Epithelial cell of prostate (primary cell): Measurements from ENCODE around the gene PAIP1.
"Not testable (repeated sequence)": the region's sequence is repeated elsewhere in the genome, so short reads cannot be mapped to it uniquely, and the experiment has no call there.

Experiments used
- DNase-seq: peaks from one replicate; pipeline ENCODE4 v3.0.0-alpha.2; 2011; ENCODE audit warnings: low read depth, low spot score
- H3K27ac ChIP-seq: fragments of 450-650 bp; 2 replicates; pipeline ENCODE4 v1.5.1; 2017; ENCODE audit warnings: mild to moderate bottlenecking

Gene PAIP1

GRCh38 chr5:43573058-43573457 is 16.2 kb upstream of the PAIP1 start:
- peak overlapping the region; percentile 53 for H3K27ac ChIP-seq
- no peak for DNase-seq

- DNase-seq, result no peak
- peak overlapping the region; percentile 53 for H3K27ac ChIP-seq
Observed at GRCh38 chr5:43572357-43572756, 15.5 kb upstream of the PAIP1 start.

DNA sequence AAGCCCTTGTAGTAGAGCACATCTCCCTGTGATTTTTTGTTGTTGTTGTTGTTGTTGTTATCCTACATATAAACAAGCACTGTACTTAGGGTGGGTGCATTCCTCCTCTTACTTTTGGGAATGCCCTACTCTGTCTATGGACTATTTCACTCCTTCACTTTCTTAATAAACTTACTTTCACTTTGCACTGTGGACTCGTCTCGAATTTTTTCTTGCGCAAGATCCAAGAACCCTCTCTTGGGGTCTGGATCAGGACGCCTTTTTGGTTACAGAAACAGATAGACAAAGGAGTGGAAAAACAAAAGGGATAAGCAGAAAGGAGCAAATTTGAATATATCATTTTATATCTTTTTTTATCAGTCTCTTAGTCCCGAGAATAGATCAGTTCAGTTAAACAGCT is 14.4 kb upstream of the PAIP1 start:
- no peak for DNase-seq
- no peak overlapping the region for H3K27ac ChIP-seq

DNA sequence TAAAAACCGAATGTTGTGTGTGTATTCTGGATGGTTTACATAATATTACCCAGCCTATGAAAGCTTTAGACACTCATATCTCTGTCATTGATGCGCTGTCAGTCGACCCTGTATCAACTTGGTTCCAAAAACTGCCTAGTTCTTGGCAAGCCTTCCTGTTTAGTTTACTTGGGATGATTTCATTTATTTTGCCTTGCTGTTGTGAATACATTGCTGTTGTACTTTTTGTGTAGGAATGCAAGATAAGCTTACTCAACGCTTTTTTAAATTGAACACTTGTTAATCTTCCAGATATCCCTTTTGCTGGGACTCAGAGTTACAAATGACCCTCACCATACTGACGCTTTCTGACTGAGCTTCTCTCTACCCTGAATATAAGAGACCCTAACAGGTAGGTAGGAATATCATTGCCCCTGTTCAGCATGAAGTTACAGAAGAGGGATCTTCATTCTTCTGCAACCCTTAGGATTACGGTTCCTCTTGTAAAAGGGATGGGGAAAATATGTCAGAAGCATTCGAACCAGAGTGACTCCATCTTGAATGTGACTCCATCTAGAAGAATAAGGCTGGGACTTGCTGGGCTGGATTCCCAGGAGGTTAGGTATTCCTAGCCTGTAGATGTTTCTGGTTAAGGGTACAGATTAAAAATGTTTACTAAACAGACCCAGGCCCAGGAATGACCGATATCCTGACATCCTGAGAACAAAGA is 13.7 kb upstream of the PAIP1 start:
- no peak overlapping the region for H3K27ac ChIP-seq
- DNase-seq, result no peak

DNA sequence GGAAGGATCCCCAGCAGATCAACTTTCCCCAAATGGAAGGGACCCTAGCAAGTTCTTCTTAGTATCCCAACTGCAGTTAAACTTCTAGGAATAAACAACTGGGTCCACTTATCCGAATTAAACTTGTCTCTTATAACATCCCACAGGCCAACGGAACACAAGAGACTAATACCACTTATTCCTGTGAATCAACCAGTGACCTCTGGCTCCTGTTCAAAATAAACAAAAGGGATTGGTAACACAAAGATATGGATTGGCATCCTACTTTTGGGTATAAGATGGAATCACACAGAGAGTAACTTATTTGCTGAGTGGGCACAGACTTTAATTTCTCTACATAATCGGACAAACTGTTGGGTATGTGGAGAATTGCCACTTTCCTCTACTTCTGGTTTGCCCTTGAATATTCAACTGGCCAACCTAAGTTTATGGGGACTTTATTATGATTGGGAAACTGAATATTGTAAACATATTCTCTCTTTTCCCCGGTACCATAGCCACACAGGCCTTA is 12.4 kb upstream of the PAIP1 start:
- no peak for DNase-seq
- H3K27ac ChIP-seq, result no peak overlapping the region

DNA sequence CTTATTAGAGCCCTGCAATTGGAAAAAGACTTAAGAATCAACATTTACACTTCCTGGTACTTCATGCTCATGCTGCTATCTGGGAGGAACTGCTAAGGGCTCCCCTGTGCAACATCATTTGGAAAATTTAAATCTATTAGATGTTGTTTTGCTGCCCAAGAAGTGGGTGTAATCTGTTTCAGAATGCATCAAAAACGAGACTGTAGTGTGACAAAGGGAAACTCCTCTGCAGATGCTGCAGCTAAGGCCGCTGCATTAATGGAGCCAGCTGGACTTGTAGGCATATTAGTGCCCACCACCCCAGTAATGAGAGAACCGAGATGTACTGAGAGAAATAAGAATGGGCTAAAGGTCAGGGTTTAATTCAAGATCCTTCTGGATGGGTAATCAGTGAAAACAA is 11.1 kb upstream of the PAIP1 start:
- DNase-seq, result no peak
- H3K27ac ChIP-seq, result no peak overlapping the region

DNA sequence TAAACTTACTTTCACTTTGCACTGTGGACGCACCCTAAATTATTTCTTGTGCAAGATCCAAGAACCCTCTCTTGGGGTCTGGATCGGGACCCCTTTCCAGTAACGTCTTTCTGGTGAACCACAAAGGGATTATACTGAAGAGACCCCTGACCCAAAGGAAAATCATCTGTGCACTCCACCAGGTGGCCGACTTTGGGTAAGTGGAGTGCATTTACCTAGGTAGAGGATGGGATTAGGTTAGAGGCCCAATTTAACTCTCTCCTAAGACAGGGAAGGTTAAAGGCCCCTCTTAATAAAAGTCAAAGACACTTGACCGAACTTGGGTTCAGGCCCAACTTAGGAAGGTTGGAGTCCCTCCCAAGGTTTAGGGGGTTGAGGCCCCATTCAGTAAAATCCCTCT is 8.2 kb upstream of the PAIP1 start:
- DNase-seq, result no peak
- H3K27ac ChIP-seq, result no peak overlapping the region

DNA sequence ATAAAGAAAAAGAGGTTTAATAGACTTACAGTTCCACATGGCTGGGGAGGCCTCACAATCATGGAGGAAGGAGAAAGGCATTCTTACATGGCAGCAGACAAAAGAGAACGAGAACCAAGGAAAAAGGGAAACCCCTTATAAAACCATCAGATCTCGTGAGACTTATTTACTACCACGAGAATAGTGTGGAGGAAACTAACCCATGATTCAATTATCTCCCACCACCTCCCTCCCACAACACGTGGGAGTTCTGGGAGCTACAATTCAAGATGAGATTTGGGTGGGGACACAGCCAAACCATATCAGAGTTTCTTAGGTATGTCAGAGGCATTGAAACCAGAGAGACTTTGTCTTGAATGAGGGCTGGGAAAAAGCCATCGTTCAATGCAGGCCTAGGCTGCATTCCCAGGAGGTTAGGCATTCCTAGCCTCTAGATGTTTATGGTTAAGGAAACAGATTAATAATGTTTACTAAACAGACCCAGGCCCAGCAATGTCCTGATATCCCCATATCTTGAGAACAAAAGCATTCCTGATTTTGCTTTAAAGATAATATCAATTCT is 7.5 kb upstream of the PAIP1 start:
- no peak overlapping the region for H3K27ac ChIP-seq
- DNase-seq, result no peak

GRCh38 chr5:43563321-43563720 is 6.4 kb upstream of the PAIP1 start:
- DNase-seq, result no peak
- H3K27ac ChIP-seq, result no peak overlapping the region

GRCh38 chr5:43561356-43561755 is 4.5 kb upstream of the PAIP1 start:
- DNase-seq, result no peak
- H3K27ac ChIP-seq, result no peak overlapping the region

DNA sequence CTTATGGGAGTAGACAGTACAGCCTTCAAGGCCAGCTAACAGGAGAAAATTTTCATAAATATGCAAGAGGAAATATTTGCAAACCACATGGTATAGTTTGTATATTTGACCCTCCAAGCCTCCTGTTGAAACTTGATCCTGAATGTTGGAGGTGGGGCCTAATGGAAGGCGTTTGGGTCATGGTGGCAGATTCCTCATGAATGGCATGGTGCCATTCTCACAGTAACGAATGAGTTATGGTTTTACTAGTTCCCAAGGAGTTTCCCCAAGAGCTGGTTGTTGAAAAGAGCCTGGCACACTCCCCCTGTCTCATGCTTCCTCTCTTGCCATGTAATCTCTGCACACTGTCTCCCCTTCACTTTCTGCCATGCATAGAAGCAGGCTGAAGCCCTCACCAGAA is 3.3 kb upstream of the PAIP1 start:
- H3K27ac ChIP-seq, result no peak overlapping the region
- peak; percentile 8 for DNase-seq

DNA sequence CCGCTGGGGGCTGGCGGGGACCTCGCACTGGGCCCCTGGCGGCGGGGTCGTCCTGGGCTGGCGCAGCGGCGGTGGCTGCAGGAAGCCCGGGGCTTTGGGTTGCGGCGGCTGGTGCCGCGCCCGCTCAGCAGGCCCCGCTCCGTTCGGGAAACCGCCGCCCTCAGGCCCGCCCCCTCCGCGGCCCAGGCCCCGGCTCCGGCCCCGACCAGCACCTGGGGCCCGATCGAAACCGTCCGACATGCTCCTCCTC is 345 bp downstream of the PAIP1 start:
- DNase-seq, result not testable (repeated sequence)
- peak overlapping the region; percentile 88 for H3K27ac ChIP-seq

DNA sequence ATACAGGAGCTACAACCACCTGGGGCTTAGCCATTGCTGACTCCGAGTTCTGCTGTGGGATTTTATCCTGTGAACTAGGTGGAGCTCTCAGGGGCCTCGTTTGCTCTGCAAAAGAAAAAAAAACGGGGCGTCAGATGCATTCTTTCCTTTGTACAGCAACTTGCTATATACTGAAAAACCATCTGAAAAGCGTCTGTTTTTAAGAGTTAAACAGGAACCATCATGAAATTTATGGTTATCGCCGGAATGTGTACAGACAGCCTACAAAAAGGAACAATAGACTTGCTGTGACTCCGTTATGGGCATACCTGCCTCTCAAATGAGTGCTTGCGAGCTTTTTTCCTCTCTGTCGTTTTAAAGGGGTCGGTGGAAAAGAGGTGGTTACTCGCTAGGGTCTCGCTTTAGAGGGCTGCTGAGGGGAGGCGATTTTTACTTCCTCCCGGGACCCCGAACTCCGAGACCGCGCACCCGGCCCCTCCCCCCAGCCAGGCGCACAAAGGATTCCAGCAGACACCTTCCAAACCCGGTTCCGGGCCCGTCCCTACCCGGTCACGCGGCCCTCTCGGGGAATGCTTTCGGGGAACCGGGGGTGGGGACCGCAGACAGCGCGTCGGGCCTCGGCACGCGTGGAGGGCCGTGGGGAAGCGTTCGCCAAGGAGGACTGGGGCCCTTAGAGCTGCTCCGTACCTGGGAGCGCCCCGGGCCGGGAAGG is 826 bp downstream of the PAIP1 start:
- peak overlapping the region; percentile 88 for H3K27ac ChIP-seq
- no peak for DNase-seq

DNA sequence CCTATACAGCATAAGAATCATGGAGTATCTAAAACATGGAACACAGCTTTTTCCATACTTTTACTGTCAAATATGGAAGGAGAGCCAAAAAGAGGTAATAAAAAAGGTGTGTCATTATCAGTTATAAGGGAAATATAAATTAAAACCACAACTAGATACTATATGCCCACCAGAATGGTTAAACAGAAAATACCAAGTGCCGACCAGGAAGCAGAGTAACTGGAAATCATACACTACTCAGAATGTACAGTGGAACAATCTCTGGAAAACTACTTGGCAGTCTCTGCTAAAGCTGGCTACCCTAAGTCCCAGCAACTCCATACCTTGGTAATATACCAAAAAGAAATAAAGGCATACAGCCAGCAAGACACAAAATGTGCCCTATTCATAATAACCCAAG is 2.4 kb downstream of the PAIP1 start:
- no peak overlapping the region for H3K27ac ChIP-seq
- no peak for DNase-seq

- no peak overlapping the region for H3K27ac ChIP-seq
- DNase-seq, result no peak
Observed at GRCh38 chr5:43553381-43553780, 3.5 kb downstream of the PAIP1 start.

DNA sequence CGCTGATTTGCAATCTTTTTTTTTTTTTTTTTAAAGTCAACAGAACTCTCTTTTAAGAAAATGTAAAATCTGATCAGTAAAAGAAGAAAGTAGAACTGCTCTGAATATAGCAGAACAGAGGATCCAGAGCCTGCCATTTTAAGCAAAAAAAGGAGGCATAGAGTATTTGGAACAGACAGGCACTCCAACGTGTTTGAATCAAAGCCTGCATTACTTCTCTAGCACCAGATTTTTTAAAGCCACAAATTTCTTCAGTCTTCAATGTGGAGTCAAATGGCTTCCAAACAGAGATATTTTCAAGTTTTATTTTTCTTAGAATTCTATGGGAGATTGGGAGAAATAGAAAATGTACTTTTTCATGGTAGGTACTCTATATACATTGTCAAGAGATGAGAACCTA is 5.1 kb downstream of the PAIP1 start:
- no peak for DNase-seq
- H3K27ac ChIP-seq, result no peak overlapping the region

DNA sequence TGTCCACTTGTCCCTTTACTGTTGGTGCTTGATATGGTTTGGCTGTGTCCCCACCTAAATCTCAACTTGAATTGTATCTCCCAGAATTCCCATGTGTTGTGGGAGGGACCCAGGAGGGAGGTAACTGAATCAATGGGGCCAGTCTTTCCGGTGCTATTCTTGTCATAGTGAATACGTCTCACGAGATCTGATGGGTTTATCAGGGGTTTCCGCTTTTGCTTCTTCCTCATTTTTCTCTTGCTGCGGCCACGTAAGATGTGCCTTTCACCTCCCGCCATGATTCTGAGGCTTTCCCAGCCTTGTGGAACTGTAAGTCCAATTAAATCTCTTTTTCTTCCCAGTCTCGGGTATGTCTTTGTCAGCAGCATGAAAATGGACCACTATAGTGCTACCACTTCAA is 7.6 kb downstream of the PAIP1 start:
- not testable (repeated sequence) for H3K27ac ChIP-seq, DNase-seq

GRCh38 chr5:43548358-43548757 is 8.5 kb downstream of the PAIP1 start:
- DNase-seq, result no peak
- H3K27ac ChIP-seq, result no peak overlapping the region

DNA sequence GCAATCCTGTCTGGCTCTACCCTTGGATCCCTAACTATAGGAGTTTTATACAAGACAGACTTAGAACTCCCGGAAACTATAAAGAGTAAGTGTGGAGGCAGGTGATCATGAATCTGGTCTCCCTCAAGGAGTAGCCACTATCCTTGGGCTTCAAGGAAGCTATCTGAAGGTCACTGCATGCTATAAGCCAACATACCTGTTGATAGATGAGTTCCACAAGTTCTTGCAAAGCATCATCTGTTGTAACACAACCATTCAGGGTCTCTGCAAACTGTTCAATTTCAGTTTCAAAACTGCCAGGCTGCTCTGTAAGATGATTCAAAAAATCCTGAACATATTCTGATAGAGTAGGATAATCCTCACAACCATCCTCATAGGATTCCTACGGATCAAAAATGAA is 9.3 kb downstream of the PAIP1 start:
- no peak for DNase-seq
- H3K27ac ChIP-seq, result no peak overlapping the region

DNA sequence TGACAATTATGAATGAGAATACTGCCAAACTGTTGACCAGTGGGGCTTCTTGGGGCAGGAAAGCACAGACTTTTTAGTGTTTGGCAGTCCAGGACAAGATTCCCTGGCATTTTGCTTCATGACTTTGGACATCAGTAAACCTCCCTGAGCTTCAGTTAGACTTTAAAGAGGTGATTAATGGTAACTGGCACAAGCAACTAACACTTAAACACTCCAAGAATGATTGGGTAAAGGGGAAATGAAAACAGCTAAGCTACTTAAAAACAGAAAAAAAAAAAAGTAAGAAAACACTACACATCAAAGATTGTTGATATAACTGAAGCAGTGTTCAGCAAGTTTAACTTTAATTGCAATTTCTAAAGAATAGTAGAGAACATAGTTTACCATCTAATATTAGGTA is 13.4 kb downstream of the PAIP1 start:
- DNase-seq, result no peak
- H3K27ac ChIP-seq, result no peak overlapping the region

GRCh38 chr5:43540746-43541145 is 16.1 kb downstream of the PAIP1 start:
- no peak overlapping the region for H3K27ac ChIP-seq
- DNase-seq, result no peak

DNA sequence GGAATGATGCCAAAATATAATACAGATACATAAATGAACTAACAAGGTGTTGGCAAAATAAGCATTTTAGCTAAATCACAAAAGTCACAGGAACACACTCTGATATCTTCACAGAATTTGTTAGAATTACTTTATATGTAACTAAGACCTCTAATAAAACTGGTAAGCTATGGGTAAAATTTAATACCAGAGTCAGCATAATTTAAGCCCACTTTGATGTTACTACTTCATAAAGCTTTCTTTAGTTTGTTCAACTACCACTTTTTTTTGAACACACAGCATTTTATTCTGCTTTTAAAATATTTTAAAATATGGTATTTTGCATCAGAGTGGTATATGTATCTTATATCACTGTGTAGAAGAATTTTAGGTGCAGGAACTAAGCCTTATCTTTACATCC is 19.9 kb downstream of the PAIP1 start:
- no peak overlapping the region for H3K27ac ChIP-seq
- DNase-seq, result no peak
